SK-N-SH treated with all-trans-retinoic acid at 6 μM for 48 hours (cell line): ENCODE results near the gene EMC6.

Experiments used
- ATAC-seq: fragments of 200-7000 bp; cut with Tn5 transposase; 3 replicates; pipeline ENCODE4 v1.9.1; 2020; ENCODE audit warnings: mild to moderate bottlenecking, moderate library complexity
- ARNTL ChIP-seq: fragments of 450-650 bp; formaldehyde crosslinking; IDR thresholded peaks from 2 replicates; pipeline ENCODE4 v1.5.0; 2020; ENCODE audit warnings: low read depth, mild to moderate bottlenecking, moderate library complexity, borderline replicate concordance
- CSDC2 ChIP-seq: fragments of 250-450 bp; sonication (Bioruptor Pico); IDR thresholded peaks from 2 replicates; pipeline ENCODE4 v1.5.0; 2020; ENCODE audit warnings: mild to moderate bottlenecking, moderate library complexity
- ESRRG ChIP-seq: fragments of 250-450 bp; sonication (Bioruptor Pico); IDR thresholded peaks from 2 replicates; pipeline ENCODE4 v1.6.1; 2021; ENCODE audit warnings: mild to moderate bottlenecking
- GLIS3 ChIP-seq: fragments of 250-450 bp; sonication (Bioruptor Pico); IDR thresholded peaks from 2 replicates; pipeline ENCODE4 v1.5.0; 2020; ENCODE audit warnings: mild to moderate bottlenecking, moderate library complexity
- OSR1 ChIP-seq: fragments of 250-450 bp; sonication (Bioruptor Pico); IDR thresholded peaks from 2 replicates; pipeline ENCODE4 v1.8.0; 2022; ENCODE audit warnings: moderate library complexity, mild to moderate bottlenecking, inconsistent platforms
- PPARA ChIP-seq: fragments of 250-450 bp; sonication (Bioruptor Pico); IDR thresholded peaks from 2 replicates; pipeline ENCODE4 v1.5.0; 2020; ENCODE audit warnings: mild to moderate bottlenecking, borderline replicate concordance
- RARB ChIP-seq: fragments of 250-450 bp; sonication (Bioruptor Pico); IDR thresholded peaks from 2 replicates; pipeline ENCODE4 v1.8.0; 2021; ENCODE audit warnings: mild to moderate bottlenecking, moderate library complexity
- SNAI2 ChIP-seq: fragments of 250-450 bp; sonication (Bioruptor Pico); IDR thresholded peaks from 2 replicates; pipeline ENCODE4 v1.5.0; 2020; ENCODE audit warnings: mild to moderate bottlenecking, moderate library complexity
- TCF4 ChIP-seq: fragments of 250-450 bp; sonication (Bioruptor Pico); IDR thresholded peaks from 2 replicates; pipeline ENCODE4 v1.8.0; 2021; ENCODE audit warnings: mild to moderate bottlenecking, moderate library complexity, borderline replicate concordance
- ZC3H10 ChIP-seq: fragments of 250-450 bp; sonication (Bioruptor Pico); IDR thresholded peaks from 2 replicates; pipeline ENCODE4 v1.5.1; 2021; ENCODE audit warnings: mild to moderate bottlenecking, moderate library complexity
- ZFP3 ChIP-seq: fragments of 250-450 bp; sonication (Bioruptor Pico); IDR thresholded peaks from 2 replicates; pipeline ENCODE4 v1.5.0; 2020; ENCODE audit warnings: mild to moderate bottlenecking, moderate library complexity
- ZFP30 ChIP-seq: fragments of 450-650 bp; formaldehyde crosslinking; IDR thresholded peaks from 2 replicates; pipeline ENCODE4 v1.5.0; 2022; ENCODE audit warnings: mild to moderate bottlenecking, moderate library complexity
- ZNF8 ChIP-seq: fragments of 450-650 bp; formaldehyde crosslinking; IDR thresholded peaks from 2 replicates; pipeline ENCODE4 v1.5.0; 2020; ENCODE audit warnings: mild to moderate bottlenecking, moderate library complexity
- TF ChIP-seq, protein P1 (sequence below): fragments of 250-450 bp; sonication (Bioruptor Pico); IDR thresholded peaks from 2 replicates; pipeline ENCODE4 v1.5.1; 2021; ENCODE audit warnings: mild to moderate bottlenecking, moderate library complexity
- TF ChIP-seq, protein P2 (sequence below): fragments of 250-450 bp; sonication (Bioruptor Pico); IDR thresholded peaks from 2 replicates; pipeline ENCODE4 v1.5.1; 2020; ENCODE audit warnings: low read depth, mild to moderate bottlenecking, moderate library complexity
- TF ChIP-seq, protein P3 (sequence below): fragments of 250-450 bp; sonication (Bioruptor Pico); IDR thresholded peaks from 2 replicates; pipeline ENCODE4 v1.5.0; 2020; ENCODE audit warnings: mild to moderate bottlenecking, moderate library complexity
- TF ChIP-seq, protein P4 (sequence below): fragments of 250-450 bp; sonication (Bioruptor Pico); IDR thresholded peaks from 2 replicates; pipeline ENCODE4 v1.8.0; 2020; ENCODE audit warnings: mild to moderate bottlenecking, moderate library complexity, borderline replicate concordance
- TF ChIP-seq, protein P5 (sequence below): fragments of 250-450 bp; sonication (Bioruptor Pico); IDR thresholded peaks from 2 replicates; pipeline ENCODE4 v1.8.0; 2021; ENCODE audit warnings: low read depth, mild to moderate bottlenecking, moderate library complexity, borderline replicate concordance

Gene EMC6

DNA sequence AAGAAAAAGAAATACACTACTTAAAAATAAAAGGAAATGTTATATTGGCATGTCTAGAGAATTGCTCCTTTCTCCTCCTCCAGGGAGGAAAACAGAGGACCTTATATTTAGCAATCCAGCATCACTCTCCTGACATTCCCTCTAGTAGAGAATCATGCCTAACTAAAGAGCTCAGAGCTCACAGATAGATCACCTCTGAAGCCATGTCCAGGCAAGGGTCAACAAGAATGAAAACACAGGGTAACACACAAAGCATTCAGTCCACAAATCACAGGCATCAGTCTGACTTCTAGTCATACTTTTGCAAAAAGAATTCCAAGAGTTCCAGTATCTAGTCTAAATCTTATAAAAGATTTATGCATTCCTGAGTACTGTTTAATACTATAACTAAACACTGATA is 50.7 kb downstream of the EMC6 start:
- TF ChIP-seq PPARA (CRISPR knock-in tag): no peak
- TF ChIP-seq, protein P1, sequence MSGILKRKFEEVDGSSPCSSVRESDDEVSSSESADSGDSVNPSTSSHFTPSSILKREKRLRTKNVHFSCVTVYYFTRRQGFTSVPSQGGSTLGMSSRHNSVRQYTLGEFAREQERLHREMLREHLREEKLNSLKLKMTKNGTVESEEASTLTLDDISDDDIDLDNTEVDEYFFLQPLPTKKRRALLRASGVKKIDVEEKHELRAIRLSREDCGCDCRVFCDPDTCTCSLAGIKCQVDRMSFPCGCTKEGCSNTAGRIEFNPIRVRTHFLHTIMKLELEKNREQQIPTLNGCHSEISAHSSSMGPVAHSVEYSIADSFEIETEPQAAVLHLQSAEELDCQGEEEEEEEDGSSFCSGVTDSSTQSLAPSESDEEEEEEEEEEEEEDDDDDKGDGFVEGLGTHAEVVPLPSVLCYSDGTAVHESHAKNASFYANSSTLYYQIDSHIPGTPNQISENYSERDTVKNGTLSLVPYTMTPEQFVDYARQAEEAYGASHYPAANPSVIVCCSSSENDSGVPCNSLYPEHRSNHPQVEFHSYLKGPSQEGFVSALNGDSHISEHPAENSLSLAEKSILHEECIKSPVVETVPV (CRISPR knock-in tag): no peak
- no peak for TF ChIP-seq ZFP3 (CRISPR knock-in tag)
- TF ChIP-seq, protein P2, sequence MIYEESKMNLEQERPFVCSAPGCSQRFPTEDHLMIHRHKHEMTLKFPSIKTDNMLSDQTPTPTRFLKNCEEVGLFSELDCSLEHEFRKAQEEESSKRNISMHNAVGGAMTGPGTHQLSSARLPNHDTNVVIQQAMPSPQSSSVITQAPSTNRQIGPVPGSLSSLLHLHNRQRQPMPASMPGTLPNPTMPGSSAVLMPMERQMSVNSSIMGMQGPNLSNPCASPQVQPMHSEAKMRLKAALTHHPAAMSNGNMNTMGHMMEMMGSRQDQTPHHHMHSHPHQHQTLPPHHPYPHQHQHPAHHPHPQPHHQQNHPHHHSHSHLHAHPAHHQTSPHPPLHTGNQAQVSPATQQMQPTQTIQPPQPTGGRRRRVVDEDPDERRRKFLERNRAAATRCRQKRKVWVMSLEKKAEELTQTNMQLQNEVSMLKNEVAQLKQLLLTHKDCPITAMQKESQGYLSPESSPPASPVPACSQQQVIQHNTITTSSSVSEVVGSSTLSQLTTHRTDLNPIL (CRISPR knock-in tag): no peak
- TF ChIP-seq, protein P3, sequence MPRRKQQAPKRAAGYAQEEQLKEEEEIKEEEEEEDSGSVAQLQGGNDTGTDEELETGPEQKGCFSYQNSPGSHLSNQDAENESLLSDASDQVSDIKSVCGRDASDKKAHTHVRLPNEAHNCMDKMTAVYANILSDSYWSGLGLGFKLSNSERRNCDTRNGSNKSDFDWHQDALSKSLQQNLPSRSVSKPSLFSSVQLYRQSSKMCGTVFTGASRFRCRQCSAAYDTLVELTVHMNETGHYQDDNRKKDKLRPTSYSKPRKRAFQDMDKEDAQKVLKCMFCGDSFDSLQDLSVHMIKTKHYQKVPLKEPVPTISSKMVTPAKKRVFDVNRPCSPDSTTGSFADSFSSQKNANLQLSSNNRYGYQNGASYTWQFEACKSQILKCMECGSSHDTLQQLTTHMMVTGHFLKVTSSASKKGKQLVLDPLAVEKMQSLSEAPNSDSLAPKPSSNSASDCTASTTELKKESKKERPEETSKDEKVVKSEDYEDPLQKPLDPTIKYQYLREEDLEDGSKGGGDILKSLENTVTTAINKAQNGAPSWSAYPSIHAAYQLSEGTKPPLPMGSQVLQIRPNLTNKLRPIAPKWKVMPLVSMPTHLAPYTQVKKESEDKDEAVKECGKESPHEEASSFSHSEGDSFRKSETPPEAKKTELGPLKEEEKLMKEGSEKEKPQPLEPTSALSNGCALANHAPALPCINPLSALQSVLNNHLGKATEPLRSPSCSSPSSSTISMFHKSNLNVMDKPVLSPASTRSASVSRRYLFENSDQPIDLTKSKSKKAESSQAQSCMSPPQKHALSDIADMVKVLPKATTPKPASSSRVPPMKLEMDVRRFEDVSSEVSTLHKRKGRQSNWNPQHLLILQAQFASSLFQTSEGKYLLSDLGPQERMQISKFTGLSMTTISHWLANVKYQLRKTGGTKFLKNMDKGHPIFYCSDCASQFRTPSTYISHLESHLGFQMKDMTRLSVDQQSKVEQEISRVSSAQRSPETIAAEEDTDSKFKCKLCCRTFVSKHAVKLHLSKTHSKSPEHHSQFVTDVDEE (CRISPR knock-in tag): no peak
- TF ChIP-seq ESRRG (CRISPR knock-in tag): no peak
- TF ChIP-seq ARNTL (CRISPR knock-in tag): no peak
- TF ChIP-seq, protein P4, sequence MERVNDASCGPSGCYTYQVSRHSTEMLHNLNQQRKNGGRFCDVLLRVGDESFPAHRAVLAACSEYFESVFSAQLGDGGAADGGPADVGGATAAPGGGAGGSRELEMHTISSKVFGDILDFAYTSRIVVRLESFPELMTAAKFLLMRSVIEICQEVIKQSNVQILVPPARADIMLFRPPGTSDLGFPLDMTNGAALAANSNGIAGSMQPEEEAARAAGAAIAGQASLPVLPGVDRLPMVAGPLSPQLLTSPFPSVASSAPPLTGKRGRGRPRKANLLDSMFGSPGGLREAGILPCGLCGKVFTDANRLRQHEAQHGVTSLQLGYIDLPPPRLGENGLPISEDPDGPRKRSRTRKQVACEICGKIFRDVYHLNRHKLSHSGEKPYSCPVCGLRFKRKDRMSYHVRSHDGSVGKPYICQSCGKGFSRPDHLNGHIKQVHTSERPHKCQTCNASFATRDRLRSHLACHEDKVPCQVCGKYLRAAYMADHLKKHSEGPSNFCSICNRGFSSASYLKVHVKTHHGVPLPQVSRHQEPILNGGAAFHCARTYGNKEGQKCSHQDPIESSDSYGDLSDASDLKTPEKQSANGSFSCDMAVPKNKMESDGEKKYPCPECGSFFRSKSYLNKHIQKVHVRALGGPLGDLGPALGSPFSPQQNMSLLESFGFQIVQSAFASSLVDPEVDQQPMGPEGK (CRISPR knock-in tag): no peak
- no peak for TF ChIP-seq ZFP30 (CRISPR knock-in tag)
- TF ChIP-seq OSR1 (CRISPR knock-in tag): no peak
- TF ChIP-seq TCF4: no peak
- no peak for TF ChIP-seq GLIS3 (CRISPR knock-in tag)
- TF ChIP-seq, protein P5, sequence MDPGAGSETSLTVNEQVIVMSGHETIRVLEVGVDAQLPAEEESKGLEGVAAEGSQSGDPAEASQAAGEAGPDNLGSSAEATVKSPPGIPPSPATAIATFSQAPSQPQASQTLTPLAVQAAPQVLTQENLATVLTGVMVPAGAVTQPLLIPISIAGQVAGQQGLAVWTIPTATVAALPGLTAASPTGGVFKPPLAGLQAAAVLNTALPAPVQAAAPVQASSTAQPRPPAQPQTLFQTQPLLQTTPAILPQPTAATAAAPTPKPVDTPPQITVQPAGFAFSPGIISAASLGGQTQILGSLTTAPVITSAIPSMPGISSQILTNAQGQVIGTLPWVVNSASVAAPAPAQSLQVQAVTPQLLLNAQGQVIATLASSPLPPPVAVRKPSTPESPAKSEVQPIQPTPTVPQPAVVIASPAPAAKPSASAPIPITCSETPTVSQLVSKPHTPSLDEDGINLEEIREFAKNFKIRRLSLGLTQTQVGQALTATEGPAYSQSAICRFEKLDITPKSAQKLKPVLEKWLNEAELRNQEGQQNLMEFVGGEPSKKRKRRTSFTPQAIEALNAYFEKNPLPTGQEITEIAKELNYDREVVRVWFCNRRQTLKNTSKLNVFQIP (CRISPR knock-in tag): no peak
- TF ChIP-seq RARB: no peak
- no peak for TF ChIP-seq SNAI2 (CRISPR knock-in tag)
- no peak for TF ChIP-seq ZC3H10 (CRISPR knock-in tag)
- no peak for TF ChIP-seq CSDC2 (CRISPR knock-in tag)
- no peak for TF ChIP-seq ZNF8
- ATAC-seq: no peak
